ENCODE data around the gene CDKN2C. TPM values are rescaled to one million over a fixed set of nuclear protein-coding genes. Genes with fewer than 3 reads are reported as not detected.
"Not testable (repeated sequence)": the region's sequence is repeated elsewhere in the genome, so short reads cannot be mapped to it uniquely, and the experiment has no call there.

Gene CDKN2C
- total RNA-seq, 1 donor from 2014 or later: 12.8 TPM

GRCh38 chr1:50930193-50930592 is 39.9 kb upstream of the CDKN2C start:
- H3K36me3 ChIP-seq: no peaks in the 10 kb centered on the region
- no peak overlapping the region for H3K4me3 ChIP-seq
- intact Hi-C loops (cut with micrococcal nuclease): loop anchor here (10.0 kb wide), 1 partner anchor 115 kb away; no protein-coding TSS in a partner anchor
- no peak for DNase-seq
- H3K27ac ChIP-seq (replicated peaks): no peak overlapping the region
- TF ChIP-seq CTCF (IDR thresholded peaks at IDR 0.05; ENCODE audit: borderline replicate concordance): no peak
- H3K9me3 ChIP-seq (replicated peaks): peaks cover 4% of the 10 kb centered on the region
- peaks cover 10% of the 10 kb centered on the region for H3K4me1 ChIP-seq
- no peaks in the 10 kb centered on the region for H3K27me3 ChIP-seq (ENCODE audit: low read depth)

DNA sequence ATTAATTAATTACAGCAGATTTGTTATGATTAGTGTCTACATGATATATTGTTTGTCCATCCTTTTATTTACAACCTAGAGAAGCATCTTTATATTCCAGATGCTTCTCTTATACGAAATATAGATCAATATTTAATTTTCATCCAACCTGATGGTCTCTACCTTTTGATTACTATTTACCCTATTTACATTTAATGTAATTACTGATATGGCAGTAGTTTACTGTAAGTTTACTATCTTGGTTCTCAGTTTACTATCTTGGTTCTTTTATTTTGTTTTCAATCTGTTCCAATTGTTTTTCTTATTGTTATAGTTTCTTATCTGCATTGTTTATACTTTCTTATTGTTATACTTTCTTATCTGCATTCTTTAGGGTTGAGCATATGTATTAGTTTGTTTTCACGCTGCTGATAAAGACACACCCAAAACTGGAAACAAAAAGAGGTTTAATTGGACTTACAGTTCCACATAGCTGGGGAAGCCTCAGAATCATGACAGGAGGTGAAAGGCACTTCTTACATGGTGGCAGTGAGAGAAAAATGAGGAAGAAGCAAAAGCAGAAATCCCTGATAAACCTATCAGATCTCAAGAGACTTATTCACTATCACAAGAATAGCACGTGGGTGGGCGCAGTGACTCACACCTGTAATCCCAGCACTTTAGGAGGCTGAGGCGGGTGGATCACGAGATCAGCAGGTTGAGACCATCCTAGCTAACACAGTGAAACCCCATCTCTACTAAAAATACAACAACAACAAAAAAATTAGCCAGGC is 38.9 kb upstream of the CDKN2C start:
- DNase-seq: no peak
- peaks cover 4% of the 10 kb centered on the region for H3K9me3 ChIP-seq (replicated peaks)
- H3K4me1 ChIP-seq: peaks cover 19% of the 10 kb centered on the region
- intact Hi-C loops (cut with micrococcal nuclease): loop anchor here (10.0 kb wide), 1 partner anchor 114 kb away; no protein-coding TSS in a partner anchor
- no peak overlapping the region for H3K4me3 ChIP-seq
- TF ChIP-seq CTCF (IDR thresholded peaks at IDR 0.05; ENCODE audit: borderline replicate concordance): no peak
- H3K27ac ChIP-seq (replicated peaks): no peak overlapping the region
- no peaks in the 10 kb centered on the region for H3K27me3 ChIP-seq (ENCODE audit: low read depth)
- H3K36me3 ChIP-seq: no peaks in the 10 kb centered on the region

DNA sequence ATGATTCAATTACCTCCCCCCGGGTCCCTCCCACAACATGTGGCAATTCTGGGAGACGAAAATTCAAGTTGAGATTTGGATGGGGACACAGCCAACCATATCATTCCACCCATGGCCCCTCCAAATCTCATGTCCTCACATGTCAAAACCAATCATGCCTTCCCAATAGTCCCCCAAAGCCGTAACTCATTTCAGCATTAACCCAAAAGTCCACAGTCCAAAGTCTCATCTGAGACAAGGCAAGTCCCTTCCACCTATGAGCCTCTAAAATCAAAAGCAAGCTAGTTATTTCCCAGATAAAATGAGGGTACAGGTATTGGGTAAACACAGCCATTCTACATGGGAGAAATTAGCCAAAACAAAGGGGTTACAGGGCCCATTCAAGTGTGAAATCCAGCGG is 38.0 kb upstream of the CDKN2C start:
- not testable (repeated sequence) for H3K27ac ChIP-seq (replicated peaks); H3K36me3 ChIP-seq; H3K4me3 ChIP-seq; H3K27me3 ChIP-seq (ENCODE audit: low read depth); H3K9me3 ChIP-seq (replicated peaks); DNase-seq
- intact Hi-C loops (cut with micrococcal nuclease): loop anchor here (10.0 kb wide), 1 partner anchor 113 kb away; no protein-coding TSS in a partner anchor
- peaks cover 24% of the 10 kb centered on the region for H3K4me1 ChIP-seq

DNA sequence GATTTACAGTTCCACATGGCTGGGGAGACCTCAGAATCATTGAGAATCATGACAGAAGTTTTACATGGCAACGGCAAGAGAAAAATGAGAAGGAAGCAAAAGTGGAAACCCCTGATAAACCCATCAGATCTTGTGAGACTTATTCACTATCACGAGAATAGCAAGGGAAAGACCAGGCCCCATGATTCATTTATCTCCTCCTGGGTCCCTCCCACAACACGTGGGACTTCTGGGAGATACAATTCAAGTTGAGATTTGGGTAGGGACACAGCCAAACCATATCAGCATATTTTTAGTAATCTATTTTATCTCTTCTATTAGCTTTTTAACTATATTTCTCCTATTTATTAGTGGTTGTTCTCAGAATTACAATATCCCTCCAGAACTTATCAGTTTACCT is 36.3 kb upstream of the CDKN2C start:
- not testable (repeated sequence) for H3K4me3 ChIP-seq; H3K36me3 ChIP-seq; H3K27ac ChIP-seq (replicated peaks); DNase-seq; H3K27me3 ChIP-seq (ENCODE audit: low read depth); H3K9me3 ChIP-seq (replicated peaks)
- peaks cover 24% of the 10 kb centered on the region for H3K4me1 ChIP-seq
- intact Hi-C loops (cut with micrococcal nuclease): loop anchor here (10.0 kb wide), 1 partner anchor 111 kb away; no protein-coding TSS in a partner anchor

- intact Hi-C loops (cut with micrococcal nuclease): loop anchor here (10.0 kb wide), 1 partner anchor 110 kb away; no protein-coding TSS in a partner anchor
- Histone ChIP-seq H3K4me1 (peaks cover 19% of the 10 kb centered on the region), H3K9me3 (replicated peaks) (peaks cover 4% of the 10 kb centered on the region), H3K27ac (replicated peaks) (no peak overlapping the region), H3K36me3 (no peaks in the 10 kb centered on the region), H3K27me3 (ENCODE audit: low read depth) (no peaks in the 10 kb centered on the region), H3K4me3 (no peak overlapping the region)
- no peak for DNase-seq
- no peak for TF ChIP-seq CTCF (IDR thresholded peaks at IDR 0.05; ENCODE audit: borderline replicate concordance)
Observed at GRCh38 chr1:50934838-50935237, 35.2 kb upstream of the CDKN2C start.

DNA sequence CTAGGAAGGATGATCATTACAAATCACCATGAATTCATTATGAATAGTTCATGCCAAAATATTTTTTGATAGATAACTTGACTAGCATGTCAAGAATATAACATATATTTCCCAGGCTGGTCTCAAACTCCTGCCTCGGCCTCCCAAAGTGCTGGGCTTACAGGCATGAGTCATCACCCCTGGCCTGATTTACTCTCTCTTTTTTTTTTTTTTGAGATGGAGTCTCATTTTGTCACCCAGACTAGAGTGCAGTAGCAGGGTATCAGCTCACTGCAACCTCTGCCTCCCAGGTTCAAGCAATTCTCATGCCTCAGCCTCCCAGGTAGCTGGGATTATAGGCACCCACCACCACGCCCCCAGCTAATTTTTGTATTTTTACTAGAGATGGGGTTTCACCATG is 34.8 kb upstream of the CDKN2C start:
- H3K4me3 ChIP-seq; DNase-seq; H3K27ac ChIP-seq (replicated peaks); H3K36me3 ChIP-seq; H3K27me3 ChIP-seq (ENCODE audit: low read depth); H3K9me3 ChIP-seq (replicated peaks): not testable (repeated sequence)
- H3K4me1 ChIP-seq: peaks cover 15% of the 10 kb centered on the region
- intact Hi-C loops (cut with micrococcal nuclease): loop anchor here (10.0 kb wide), 1 partner anchor 110 kb away; no protein-coding TSS in a partner anchor

- intact Hi-C loops (cut with micrococcal nuclease): loop anchor here (10.0 kb wide), 1 partner anchor 108 kb away; no protein-coding TSS in a partner anchor
- DNase-seq: no peak
- Histone ChIP-seq H3K4me3 (no peak overlapping the region), H3K27me3 (ENCODE audit: low read depth) (no peaks in the 10 kb centered on the region), H3K36me3 (no peaks in the 10 kb centered on the region), H3K9me3 (replicated peaks) (no peaks in the 10 kb centered on the region), H3K27ac (replicated peaks) (no peak overlapping the region), H3K4me1 (peaks cover 14% of the 10 kb centered on the region)
- no peak for TF ChIP-seq CTCF (IDR thresholded peaks at IDR 0.05; ENCODE audit: borderline replicate concordance)
Observed at GRCh38 chr1:50936321-50936720, 33.7 kb upstream of the CDKN2C start.
